ENCODE results near the gene RPRD1A. TPM values are rescaled to one million over a fixed set of nuclear protein-coding genes. Genes with fewer than 3 reads are reported as not detected.

RPRD1A gene
- total and polyA plus RNA-seq, 4 donors: 11.8 to 29.5 (median 16.6) TPM

GRCh38 chr18:36051760-36052159 is 15.6 kb downstream of the RPRD1A start:
- no peak overlapping the region for H3K9ac ChIP-seq (ENCODE audit: low read depth in 1 of 2, low read length in 2 of 2)
- TF ChIP-seq TAF1 (conservative IDR thresholded peaks at IDR 0.05) (no peak), HNF4G (IDR thresholded peaks at IDR 0.05) (no peak), CTCF (IDR thresholded peaks at IDR 0.05; ENCODE audit: low read depth, low read length, missing input control) (no peak), JUND (IDR thresholded peaks at IDR 0.05) (no peak), RXRA (IDR thresholded peaks at IDR 0.05) (no peak), EGR1 (IDR thresholded peaks at IDR 0.05; ENCODE audit: low read depth in 2 of 2) (no peak), FOXA2 (IDR thresholded peaks at IDR 0.05) (no peak), GABPA (IDR thresholded peaks at IDR 0.05 in 1 of 2, conservative IDR thresholded peaks at IDR 0.05 in 1 of 2) (no peak), YY1 (IDR thresholded peaks at IDR 0.05) (no peak), HNF4A (conservative IDR thresholded peaks at IDR 0.05) (no peak), RAD21 (IDR thresholded peaks at IDR 0.05) (no peak), REST (IDR thresholded peaks at IDR 0.05) (no peak), SP1 (IDR thresholded peaks at IDR 0.05) (no peak)
- TF ChIP-seq, protein P1, sequence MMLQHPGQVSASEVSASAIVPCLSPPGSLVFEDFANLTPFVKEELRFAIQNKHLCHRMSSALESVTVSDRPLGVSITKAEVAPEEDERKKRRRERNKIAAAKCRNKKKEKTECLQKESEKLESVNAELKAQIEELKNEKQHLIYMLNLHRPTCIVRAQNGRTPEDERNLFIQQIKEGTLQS (IDR thresholded peaks at IDR 0.05): no peak
- TF ChIP-seq, protein P2, sequence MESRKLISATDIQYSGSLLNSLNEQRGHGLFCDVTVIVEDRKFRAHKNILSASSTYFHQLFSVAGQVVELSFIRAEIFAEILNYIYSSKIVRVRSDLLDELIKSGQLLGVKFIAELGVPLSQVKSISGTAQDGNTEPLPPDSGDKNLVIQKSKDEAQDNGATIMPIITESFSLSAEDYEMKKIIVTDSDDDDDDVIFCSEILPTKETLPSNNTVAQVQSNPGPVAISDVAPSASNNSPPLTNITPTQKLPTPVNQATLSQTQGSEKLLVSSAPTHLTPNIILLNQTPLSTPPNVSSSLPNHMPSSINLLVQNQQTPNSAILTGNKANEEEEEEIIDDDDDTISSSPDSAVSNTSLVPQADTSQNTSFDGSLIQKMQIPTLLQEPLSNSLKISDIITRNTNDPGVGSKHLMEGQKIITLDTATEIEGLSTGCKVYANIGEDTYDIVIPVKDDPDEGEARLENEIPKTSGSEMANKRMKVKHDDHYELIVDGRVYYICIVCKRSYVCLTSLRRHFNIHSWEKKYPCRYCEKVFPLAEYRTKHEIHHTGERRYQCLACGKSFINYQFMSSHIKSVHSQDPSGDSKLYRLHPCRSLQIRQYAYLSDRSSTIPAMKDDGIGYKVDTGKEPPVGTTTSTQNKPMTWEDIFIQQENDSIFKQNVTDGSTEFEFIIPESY (IDR thresholded peaks at IDR 0.05): no peak
- peaks cover 0 to 2% (median 0%) of the 10 kb centered on the region in 4 donors for H3K36me3 ChIP-seq (ENCODE audit: control insufficient read depth in 4 of 4, insufficient read depth in 3 of 4, low read depth in 1 of 4, low read length in 3 of 4)
- H3K4me3 ChIP-seq (ENCODE audit: low read depth in 1 of 3, low read length in 3 of 3): no peak overlapping the region
- 97% methylated on average over 3 of the region's 3 CpGs for WGBS
- DNase-seq (ENCODE audit: low spot score): no peak
- H3K27ac ChIP-seq (ENCODE audit: low read depth in 1 of 2, low read length in 2 of 2): no peak overlapping the region
- no peaks in the 10 kb centered on the region for H3K27me3 ChIP-seq (ENCODE audit: control insufficient read depth in 4 of 4, insufficient read depth in 4 of 4, low read length in 3 of 4)
- peaks cover 0 to 4% (median 0%) of the 10 kb centered on the region in 4 donors for H3K9me3 ChIP-seq (ENCODE audit: control insufficient read depth in 4 of 4, low read length in 3 of 4)
- peaks cover 0 to 3% (median 1%) of the 10 kb centered on the region in 4 donors for H3K4me1 ChIP-seq (ENCODE audit: control insufficient read depth in 4 of 4, insufficient read depth in 4 of 4, low read length in 3 of 4)

DNA sequence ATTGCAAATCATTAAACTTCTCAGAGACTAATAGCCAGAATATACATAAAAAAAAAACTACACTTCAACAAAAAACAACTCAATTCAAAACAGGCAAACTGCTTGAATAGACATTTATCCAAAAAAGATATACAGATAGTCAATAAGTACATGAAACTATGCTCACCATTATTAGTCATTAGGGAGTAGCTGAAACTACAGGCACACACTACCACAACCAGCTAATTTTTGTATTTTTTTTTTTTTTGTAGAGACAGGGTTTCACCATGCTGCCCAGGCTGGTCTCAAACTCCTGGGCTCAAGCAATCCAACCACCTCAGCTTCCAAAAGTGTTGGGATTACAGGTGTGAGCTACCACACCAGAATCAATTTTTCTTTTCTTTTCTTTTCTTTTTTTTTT is 16.9 kb downstream of the RPRD1A start:
- no peak overlapping the region for H3K9ac ChIP-seq (ENCODE audit: low read depth in 1 of 2, low read length in 2 of 2)
- H3K4me1 ChIP-seq (ENCODE audit: control insufficient read depth in 4 of 4, insufficient read depth in 4 of 4, low read length in 3 of 4): peaks cover 0 to 3% (median 2%) of the 10 kb centered on the region in 4 donors
- H3K36me3 ChIP-seq (ENCODE audit: control insufficient read depth in 4 of 4, insufficient read depth in 3 of 4, low read depth in 1 of 4, low read length in 3 of 4): peaks cover 0 to 2% (median 0%) of the 10 kb centered on the region in 4 donors
- H3K27me3 ChIP-seq (ENCODE audit: control insufficient read depth in 4 of 4, insufficient read depth in 4 of 4, low read length in 3 of 4): no peaks in the 10 kb centered on the region
- no peak overlapping the region for H3K27ac ChIP-seq (ENCODE audit: low read depth in 1 of 2, low read length in 2 of 2)
- DNase-seq (ENCODE audit: low spot score): no peak
- H3K4me3 ChIP-seq (ENCODE audit: low read depth in 1 of 3, low read length in 3 of 3): no peak overlapping the region
- peaks cover 0 to 4% (median 0%) of the 10 kb centered on the region in 4 donors for H3K9me3 ChIP-seq (ENCODE audit: control insufficient read depth in 4 of 4, low read length in 3 of 4)
- no peak for TF ChIP-seq NR2F2 (IDR thresholded peaks at IDR 0.05)
- no peak for TF ChIP-seq FOXA1 (IDR thresholded peaks at IDR 0.05)
- TF ChIP-seq, protein P2 (IDR thresholded peaks at IDR 0.05): no peak
- no peak for TF ChIP-seq REST (IDR thresholded peaks at IDR 0.05)
- TF ChIP-seq GABPA (IDR thresholded peaks at IDR 0.05 in 1 of 2, conservative IDR thresholded peaks at IDR 0.05 in 1 of 2): no peak
- TF ChIP-seq, protein P1 (IDR thresholded peaks at IDR 0.05): no peak
- TF ChIP-seq YY1 (IDR thresholded peaks at IDR 0.05): no peak
- TF ChIP-seq EGR1 (IDR thresholded peaks at IDR 0.05; ENCODE audit: low read depth in 2 of 2): no peak
- TF ChIP-seq, protein P3, sequence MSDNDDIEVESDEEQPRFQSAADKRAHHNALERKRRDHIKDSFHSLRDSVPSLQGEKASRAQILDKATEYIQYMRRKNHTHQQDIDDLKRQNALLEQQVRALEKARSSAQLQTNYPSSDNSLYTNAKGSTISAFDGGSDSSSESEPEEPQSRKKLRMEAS (IDR thresholded peaks at IDR 0.05): no peak

Data from liver (tissue), 9 donors.